Neutrophil (primary cell): ENCODE results near the gene C1RL.

Experiments
- H3K27ac ChIP-seq: fragments of 200-600 bp; sonication (generic); 2 replicates; pipeline ENCODE4 v1.5.1; 2016; ENCODE audit warnings: mild to moderate bottlenecking, moderate library complexity
- H3K27me3 ChIP-seq: fragments of 200-600 bp; sonication (generic); 2 replicates; pipeline ENCODE4 v1.6.0; 2016; ENCODE audit warnings: mild to moderate bottlenecking
- H3K36me3 ChIP-seq: fragments of 200-600 bp; sonication (generic); 2 replicates; pipeline ENCODE4 v1.5.1; 2017
- H3K4me1 ChIP-seq, 2 experiments: fragments of 200-600 bp in 1 of 2; sonication (generic) in 1 of 2; 1 replicate in 1 of 2; 2 replicates in 1 of 2; pipeline versions ENCODE4 v1.5.1 to v1.6.1; 2013 to 2016; ENCODE audit warnings: low read depth in 1 of 2, low read length in 1 of 2, mild to moderate bottlenecking in 1 of 2, moderate library complexity in 1 of 2; ENCODE audit not compliant: control insufficient read depth in 1 of 2, insufficient read depth in 1 of 2
- H3K4me3 ChIP-seq, 2 experiments: fragments of 200-600 bp in 1 of 2; sonication (generic) in 1 of 2; 1 replicate in 1 of 2; 2 replicates in 1 of 2; pipeline ENCODE4 v1.5.1; 2013 to 2016; ENCODE audit warnings: low read depth in 1 of 2, low read length in 1 of 2, mild to moderate bottlenecking in 1 of 2, moderate library complexity in 1 of 2
- H3K9me3 ChIP-seq: fragments of 200-600 bp; sonication (generic); 2 replicates; pipeline ENCODE4 v1.5.1; 2016
- CTCF ChIP-seq: fragments of 200-600 bp; sonication (generic); IDR thresholded peaks from 2 replicates; pipeline ENCODE4 v1.5.1; 2016; ENCODE audit warnings: antibody characterized with exemption

The C1RL gene

GRCh38 chr12:7091660-7092228, 17.3 kb downstream of the C1RL start:
- no peak for TF ChIP-seq CTCF
- H3K4me1 ChIP-seq = peaks cover 11 to 19% of the 10 kb centered on the region in 2 experiments
- H3K4me3 ChIP-seq = peak overlapping the region; percentile 51 to 59
- H3K27ac ChIP-seq = peak overlapping the region; percentile 52
- no peaks in the 10 kb centered on the region for H3K9me3 ChIP-seq
- H3K36me3 ChIP-seq = peaks cover 15% of the 10 kb centered on the region
- H3K27me3 ChIP-seq = no peaks in the 10 kb centered on the region

- peaks cover 11 to 19% of the 10 kb centered on the region in 2 experiments for H3K4me1 ChIP-seq
- H3K9me3 ChIP-seq = no peaks in the 10 kb centered on the region
- H3K4me3 ChIP-seq = no peak overlapping the region
- no peak for TF ChIP-seq CTCF
- H3K27ac ChIP-seq = no peak overlapping the region
- no peaks in the 10 kb centered on the region for H3K27me3 ChIP-seq
- H3K36me3 ChIP-seq = peaks cover 9% of the 10 kb centered on the region
Measured at GRCh38 chr12:7091171-7091570, 17.8 kb downstream of the C1RL start.

GRCh38 chr12:7090222-7090998, 18.6 kb downstream of the C1RL start:
- Histone ChIP-seq H3K4me3 (no peak overlapping the region), H3K9me3 (no peaks in the 10 kb centered on the region), H3K27ac (no peak overlapping the region), H3K4me1 (peaks cover 11 to 17% of the 10 kb centered on the region in 2 experiments), H3K27me3 (no peaks in the 10 kb centered on the region), H3K36me3 (peaks cover 2% of the 10 kb centered on the region)
- TF ChIP-seq CTCF = no peak

GRCh38 chr12:7089196-7089871, 19.7 kb downstream of the C1RL start:
- Histone ChIP-seq H3K4me3 (no peak overlapping the region), H3K27me3 (no peaks in the 10 kb centered on the region), H3K36me3 (no peaks in the 10 kb centered on the region)

GRCh38 chr12:7083125-7083524, 25.9 kb downstream of the C1RL start:
- no peak for TF ChIP-seq CTCF
- H3K36me3 ChIP-seq = no peaks in the 10 kb centered on the region
- no peaks in the 10 kb centered on the region for H3K27me3 ChIP-seq
- no peak overlapping the region for H3K27ac ChIP-seq
- no peaks in the 10 kb centered on the region for H3K4me1 ChIP-seq
- H3K4me3 ChIP-seq = no peak overlapping the region
- no peaks in the 10 kb centered on the region for H3K9me3 ChIP-seq

More at GRCh38 chr12:7089196-7089871, 19.7 kb downstream of the C1RL start:
- TF ChIP-seq CTCF = no peak
- Histone ChIP-seq H3K9me3 (no peaks in the 10 kb centered on the region), H3K4me1 (peaks cover 11 to 14% of the 10 kb centered on the region in 2 experiments), H3K27ac (no peak overlapping the region)
